OCI-LY3 (cell line): ENCODE results near the gene BTBD7.

Experiments
- CTCF ChIP-seq: fragments of 200-600, 300-600 bp; sonication (generic); IDR thresholded peaks from 2 replicates; pipeline ENCODE4 v1.5.1; 2014; ENCODE audit warnings: antibody characterized with exemption, low read length, low read depth
- EZH2phosphoT487 ChIP-seq: fragments of 200-600 bp; shearing (Covaris generic); IDR thresholded peaks from 2 replicates; pipeline ENCODE4 v1.6.1; 2018; ENCODE audit warnings: antibody characterized with exemption, mixed run types, low read depth

DNA sequence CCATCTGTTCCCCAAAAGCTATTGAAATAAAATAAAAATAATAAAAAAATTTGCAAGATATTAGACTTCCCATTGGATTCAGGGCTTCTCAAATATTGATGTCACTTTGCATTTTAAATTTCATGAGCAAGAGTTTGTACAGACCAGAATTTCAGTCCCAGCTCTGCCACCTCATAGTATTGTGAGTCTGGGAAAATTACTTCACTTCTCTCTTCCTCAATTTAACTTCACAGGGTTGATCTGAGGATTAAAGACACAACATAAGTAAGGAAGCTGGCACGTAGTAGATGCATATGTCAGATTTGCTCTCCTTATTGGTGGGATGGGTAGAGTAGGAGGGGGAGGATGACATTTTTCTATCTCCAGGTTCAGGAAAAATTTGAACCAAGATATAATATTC, 47.0 kb upstream of the BTBD7 start:
- TF ChIP-seq CTCF: no peak
- no peak for TF ChIP-seq EZH2phosphoT487
